Loucy (cell line): ENCODE measurements around the gene ACP7.
A peak's percentile ranks its signal among the peaks of the same experiment; 100 is the strongest.

ENCODE experiments used
- H2AFZ ChIP-seq: fragments of 200-600 bp; sonication (generic); 2 replicates; pipeline ENCODE4 v1.6.0; 2016; ENCODE audit warnings: antibody characterized with exemption, mild to moderate bottlenecking, low read length, moderate library complexity
- H3F3A ChIP-seq: fragments of 200-600 bp; 2 replicates; pipeline ENCODE4 v1.6.0; 2016; ENCODE audit warnings: antibody characterized with exemption, low read depth, mild to moderate bottlenecking
- H3K27me3 ChIP-seq: fragments of 200-600 bp; sonication (generic); 2 replicates; pipeline ENCODE4 v1.6.1; 2014; ENCODE audit warnings: low read length, mild to moderate bottlenecking; ENCODE audit not compliant: insufficient read depth, poor library complexity, severe bottlenecking
- H3K36me3 ChIP-seq: fragments of 200-600 bp; sonication (generic); 2 replicates; pipeline ENCODE4 v1.6.1; 2016; ENCODE audit warnings: low read length; ENCODE audit not compliant: insufficient read depth
- H3K4me1 ChIP-seq: fragments of 200-600 bp; sonication (generic); 2 replicates; pipeline ENCODE4 v1.5.1; 2014; ENCODE audit warnings: low read length, mild to moderate bottlenecking; ENCODE audit not compliant: insufficient read depth, poor library complexity, severe bottlenecking
- H3K4me2 ChIP-seq: fragments of 200-600 bp; sonication (generic); 2 replicates; pipeline ENCODE4 v1.6.0; 2014; ENCODE audit warnings: antibody characterized with exemption, low read length, low read depth, mild to moderate bottlenecking; ENCODE audit not compliant: poor library complexity, severe bottlenecking
- H3K4me3 ChIP-seq: fragments of 200-600 bp; sonication (generic); 2 replicates; pipeline ENCODE4 v1.5.1; 2014; ENCODE audit warnings: low read length, mild to moderate bottlenecking, mixed read lengths; ENCODE audit not compliant: poor library complexity, severe bottlenecking
- H3K79me2 ChIP-seq: fragments of 200-600 bp; sonication (generic); 2 replicates; pipeline ENCODE4 v1.6.1; 2014; ENCODE audit warnings: low read length; ENCODE audit not compliant: insufficient read depth
- H3K9ac ChIP-seq: fragments of 200-600 bp; sonication (generic); 2 replicates; pipeline ENCODE4 v1.6.0; 2014; ENCODE audit warnings: mild to moderate bottlenecking, low read depth, low read length, moderate library complexity; ENCODE audit not compliant: poor library complexity, severe bottlenecking
- H3K9me2 ChIP-seq: fragments of 200-600 bp; sonication (generic); replicated peaks from 2 replicates; pipeline ENCODE4 v1.6.1; 2016; ENCODE audit warnings: low read depth, low read length, mixed read lengths
- H3K9me3 ChIP-seq: fragments of 200-600 bp; sonication (generic); 2 replicates; pipeline ENCODE4 v1.6.1; 2014; ENCODE audit warnings: mild to moderate bottlenecking, antibody characterized with exemption, low read length, low read depth; ENCODE audit not compliant: insufficient read depth
- H4K20me1 ChIP-seq: fragments of 200-600 bp; sonication (generic); 2 replicates; pipeline ENCODE4 v1.6.0; 2014; ENCODE audit warnings: antibody characterized with exemption, low read length, mild to moderate bottlenecking; ENCODE audit not compliant: insufficient read depth, poor library complexity, severe bottlenecking
- EZH2phosphoT487 ChIP-seq: fragments of 200-600 bp; IDR thresholded peaks from 2 replicates; pipeline ENCODE4 v1.6.1; 2018; ENCODE audit warnings: antibody characterized with exemption, mild to moderate bottlenecking, moderate library complexity, borderline replicate concordance
- TF ChIP-seq, protein P1 (sequence below): fragments of 200-600 bp; sonication (generic); conservative IDR thresholded peaks from 2 replicates; pipeline ENCODE4 v1.5.1; 2014; ENCODE audit warnings: mild to moderate bottlenecking, antibody characterized with exemption, low read length

Gene ACP7

DNA sequence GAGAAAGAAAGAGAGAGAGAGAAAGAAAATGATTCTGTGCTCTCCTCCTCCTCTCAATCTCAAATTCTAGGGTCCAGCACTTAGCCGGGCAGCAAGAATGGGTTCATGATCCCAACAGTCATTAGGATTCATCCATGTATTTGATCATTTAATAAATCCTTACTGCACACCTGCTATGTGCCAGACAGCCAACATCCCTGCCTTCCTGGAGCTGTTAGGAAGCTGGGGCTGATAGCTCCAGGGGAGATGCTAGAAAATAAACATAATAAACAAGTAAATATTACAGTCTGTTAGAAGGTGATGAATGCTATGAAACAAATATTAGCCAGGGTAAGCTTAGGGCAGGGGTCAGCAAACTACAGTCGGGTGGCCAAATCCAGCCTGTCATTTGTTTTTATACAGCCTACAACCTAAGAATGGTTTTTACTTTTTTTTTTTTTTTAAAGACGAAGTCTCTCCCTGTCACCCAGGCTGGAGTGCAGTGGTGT is 9.9 kb upstream of the ACP7 start:
- no peaks in the 10 kb centered on the region for H4K20me1 ChIP-seq
- H3K4me2 ChIP-seq: peak overlapping the region; percentile 69
- H3K9me2 ChIP-seq: no peaks in the 10 kb centered on the region
- no peak for TF ChIP-seq EZH2phosphoT487
- TF ChIP-seq, protein P1, sequence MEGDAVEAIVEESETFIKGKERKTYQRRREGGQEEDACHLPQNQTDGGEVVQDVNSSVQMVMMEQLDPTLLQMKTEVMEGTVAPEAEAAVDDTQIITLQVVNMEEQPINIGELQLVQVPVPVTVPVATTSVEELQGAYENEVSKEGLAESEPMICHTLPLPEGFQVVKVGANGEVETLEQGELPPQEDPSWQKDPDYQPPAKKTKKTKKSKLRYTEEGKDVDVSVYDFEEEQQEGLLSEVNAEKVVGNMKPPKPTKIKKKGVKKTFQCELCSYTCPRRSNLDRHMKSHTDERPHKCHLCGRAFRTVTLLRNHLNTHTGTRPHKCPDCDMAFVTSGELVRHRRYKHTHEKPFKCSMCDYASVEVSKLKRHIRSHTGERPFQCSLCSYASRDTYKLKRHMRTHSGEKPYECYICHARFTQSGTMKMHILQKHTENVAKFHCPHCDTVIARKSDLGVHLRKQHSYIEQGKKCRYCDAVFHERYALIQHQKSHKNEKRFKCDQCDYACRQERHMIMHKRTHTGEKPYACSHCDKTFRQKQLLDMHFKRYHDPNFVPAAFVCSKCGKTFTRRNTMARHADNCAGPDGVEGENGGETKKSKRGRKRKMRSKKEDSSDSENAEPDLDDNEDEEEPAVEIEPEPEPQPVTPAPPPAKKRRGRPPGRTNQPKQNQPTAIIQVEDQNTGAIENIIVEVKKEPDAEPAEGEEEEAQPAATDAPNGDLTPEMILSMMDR: no peak
- no peaks in the 10 kb centered on the region for H3F3A ChIP-seq
- peak overlapping the region; percentile 60 for H3K4me3 ChIP-seq
- H3K9ac ChIP-seq: peak overlapping the region; percentile 42
- peaks cover 17% of the 10 kb centered on the region for H3K4me1 ChIP-seq
- H2AFZ ChIP-seq: peak overlapping the region; percentile 21
- H3K9me3 ChIP-seq: no peaks in the 10 kb centered on the region
- no peaks in the 10 kb centered on the region for H3K79me2 ChIP-seq
- H3K36me3 ChIP-seq: no peaks in the 10 kb centered on the region
- no peaks in the 10 kb centered on the region for H3K27me3 ChIP-seq

DNA sequence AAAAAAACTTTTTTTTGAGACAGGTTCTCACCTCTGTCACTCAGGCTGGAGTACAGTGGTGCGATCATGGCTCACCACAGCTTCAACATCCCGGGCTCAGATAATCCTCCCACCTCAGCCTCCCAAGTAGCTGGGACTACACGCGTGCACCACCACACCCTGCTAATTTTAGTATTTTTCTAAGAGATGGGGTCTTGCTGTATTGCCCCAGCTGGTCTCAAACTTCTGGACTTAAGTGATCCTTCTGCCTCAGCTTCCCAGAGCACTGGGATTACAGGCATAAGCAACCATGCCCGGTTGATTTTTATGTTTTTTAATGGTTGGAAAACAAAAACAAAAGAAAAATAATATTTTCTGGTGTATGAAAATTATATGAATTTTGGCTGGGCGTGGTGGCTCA is 9.2 kb upstream of the ACP7 start:
- Histone ChIP-seq H3K9me2 (no peaks in the 10 kb centered on the region), H3K36me3 (no peaks in the 10 kb centered on the region), H3K9me3 (no peaks in the 10 kb centered on the region), H3K27me3 (no peaks in the 10 kb centered on the region), H3K4me2 (no peak overlapping the region), H3K9ac (no peak overlapping the region), H3K4me1 (peaks cover 17% of the 10 kb centered on the region), H2AFZ (no peak overlapping the region), H3K79me2 (no peaks in the 10 kb centered on the region), H3K4me3 (no peak overlapping the region), H3F3A (no peaks in the 10 kb centered on the region), H4K20me1 (no peaks in the 10 kb centered on the region)
- TF ChIP-seq, protein P1: no peak
- TF ChIP-seq EZH2phosphoT487: no peak

DNA sequence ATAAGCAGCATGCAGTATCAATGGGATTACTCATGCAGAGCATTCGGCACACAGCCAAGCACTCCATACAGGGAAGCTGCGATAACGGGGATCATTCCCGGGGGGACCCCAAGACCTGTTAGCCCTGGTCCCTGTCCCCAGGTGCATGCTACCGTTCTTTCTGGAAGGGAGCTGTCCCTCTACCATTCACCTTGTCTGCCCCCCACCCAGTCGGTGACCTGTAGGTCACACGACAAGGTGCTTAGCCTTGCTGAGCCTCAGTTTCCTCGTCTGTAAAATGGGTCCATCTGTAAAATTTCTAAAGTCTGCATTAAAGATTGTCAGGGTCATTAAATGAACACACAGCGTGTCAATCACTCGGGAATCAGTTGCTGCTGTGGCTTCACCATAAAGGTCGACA is 6.8 kb upstream of the ACP7 start:
- no peak overlapping the region for H2AFZ ChIP-seq
- no peaks in the 10 kb centered on the region for H4K20me1 ChIP-seq
- H3K36me3 ChIP-seq: no peaks in the 10 kb centered on the region
- no peaks in the 10 kb centered on the region for H3F3A ChIP-seq
- no peak overlapping the region for H3K9ac ChIP-seq
- no peaks in the 10 kb centered on the region for H3K27me3 ChIP-seq
- peaks cover 17% of the 10 kb centered on the region for H3K4me1 ChIP-seq
- H3K4me3 ChIP-seq: no peak overlapping the region
- no peak overlapping the region for H3K4me2 ChIP-seq
- H3K79me2 ChIP-seq: no peaks in the 10 kb centered on the region
- TF ChIP-seq, protein P1: no peak
- TF ChIP-seq EZH2phosphoT487: no peak
- no peaks in the 10 kb centered on the region for H3K9me3 ChIP-seq
- no peaks in the 10 kb centered on the region for H3K9me2 ChIP-seq
